VCaP (cell line): ENCODE measurements around the gene FNBP1L.
"Not testable (repeated sequence)": the region's sequence is repeated elsewhere in the genome, so short reads cannot be mapped to it uniquely, and the experiment has no call there.

Source experiments
- H3K27ac ChIP-seq: fragments of 450-650 bp; 2 replicates; pipeline ENCODE4 v1.5.1; 2017
- CTCF ChIP-seq: fragments of 450-650 bp; conservative IDR thresholded peaks from 2 replicates; pipeline ENCODE4 v1.5.1; 2017; ENCODE audit warnings: mild to moderate bottlenecking, moderate library complexity

Gene FNBP1L

GRCh38 chr1:93474321-93474720 lies 26.4 kb downstream of the FNBP1L start:
- no peak for TF ChIP-seq CTCF
- no peak overlapping the region; the same call in 1 of the 2 replicates for H3K27ac ChIP-seq

GRCh38 chr1:93475681-93476080 lies 27.8 kb downstream of the FNBP1L start:
- no peak for TF ChIP-seq CTCF
- no peak overlapping the region for H3K27ac ChIP-seq

GRCh38 chr1:93479133-93479745 lies 31.3 kb downstream of the FNBP1L start:
- H3K27ac ChIP-seq: not testable (repeated sequence)

GRCh38 chr1:93481899-93482298 lies 34.0 kb downstream of the FNBP1L start:
- not testable (repeated sequence) for H3K27ac ChIP-seq

GRCh38 chr1:93483200-93483599 lies 35.3 kb downstream of the FNBP1L start:
- no peak overlapping the region for H3K27ac ChIP-seq
- no peak for TF ChIP-seq CTCF

GRCh38 chr1:93483606-93484005 lies 35.7 kb downstream of the FNBP1L start:
- TF ChIP-seq CTCF: no peak

GRCh38 chr1:93488207-93488606 lies 40.3 kb downstream of the FNBP1L start:
- no peak for TF ChIP-seq CTCF

More at GRCh38 chr1:93483606-93484005, 35.7 kb downstream of the FNBP1L start:
- no peak overlapping the region for H3K27ac ChIP-seq

GRCh38 chr1:93489756-93490155 lies 41.8 kb downstream of the FNBP1L start:
- no peak overlapping the region for H3K27ac ChIP-seq
- no peak for TF ChIP-seq CTCF

More at GRCh38 chr1:93488207-93488606, 40.3 kb downstream of the FNBP1L start:
- no peak overlapping the region for H3K27ac ChIP-seq

GRCh38 chr1:93490357-93490756 lies 42.4 kb downstream of the FNBP1L start:
- TF ChIP-seq CTCF: no peak
- no peak overlapping the region for H3K27ac ChIP-seq
